Mesothelial cell of epicardium (in vitro differentiated cells): ENCODE measurements around the gene C4orf36. TPM values are rescaled to one million over a fixed set of nuclear protein-coding genes. Genes with fewer than 3 reads are reported as not detected.

ENCODE experiments used
- DNase-seq, 2 experiments: peaks; one replicate each; pipeline ENCODE4 v3.0.0; 2021; ENCODE audit warnings: low spot score in 2 of 2; ENCODE audit not compliant: unreplicated experiment in 2 of 2
- H3K27ac Mint-ChIP-seq: 2 replicates; pipeline ENCODE4 v1.8.0; 2021; ENCODE audit warnings: mixed read lengths
- H3K27me3 Mint-ChIP-seq: 2 replicates; pipeline ENCODE4 v1.8.0; 2021; ENCODE audit warnings: low read depth, mixed read lengths
- H3K36me3 Mint-ChIP-seq: 2 replicates; pipeline ENCODE4 v1.8.0; 2021; ENCODE audit warnings: mixed read lengths
- H3K4me1 Mint-ChIP-seq: 2 replicates; pipeline ENCODE4 v1.8.0; 2021; ENCODE audit warnings: mixed read lengths
- H3K4me3 Mint-ChIP-seq: 2 replicates; pipeline ENCODE4 v1.8.0; 2021; ENCODE audit warnings: mild to moderate bottlenecking, moderate library complexity, mixed read lengths
- H3K9me3 Mint-ChIP-seq: 2 replicates; pipeline ENCODE4 v1.8.0; 2021; ENCODE audit warnings: mixed read lengths
- total RNA-seq: library from RNA; stranded (reverse); gene quantifications from 3 replicates; pipeline ENCODE4 v1.2.1, GENCODE V29; 2021
- TF ChIP-seq, protein P1 (sequence below): fragments of 200-600 bp; sonication (generic); IDR thresholded peaks from one replicate; pipeline ENCODE4 v1.5.0; 2021; ENCODE audit warnings: antibody characterized with exemption; ENCODE audit not compliant: unreplicated experiment

The C4orf36 gene
- total RNA-seq = 0.73 to 1.6 TPM (median 1.5 TPM) in 3 replicates

GRCh38 chr4:86891762-86892635 lies at the start of gene C4orf36:
Gene C4orf36 (minus strand): TSS chr4:86892422. CDS start chr4:86891520, 902 bp downstream.
- TF ChIP-seq, protein P1, sequence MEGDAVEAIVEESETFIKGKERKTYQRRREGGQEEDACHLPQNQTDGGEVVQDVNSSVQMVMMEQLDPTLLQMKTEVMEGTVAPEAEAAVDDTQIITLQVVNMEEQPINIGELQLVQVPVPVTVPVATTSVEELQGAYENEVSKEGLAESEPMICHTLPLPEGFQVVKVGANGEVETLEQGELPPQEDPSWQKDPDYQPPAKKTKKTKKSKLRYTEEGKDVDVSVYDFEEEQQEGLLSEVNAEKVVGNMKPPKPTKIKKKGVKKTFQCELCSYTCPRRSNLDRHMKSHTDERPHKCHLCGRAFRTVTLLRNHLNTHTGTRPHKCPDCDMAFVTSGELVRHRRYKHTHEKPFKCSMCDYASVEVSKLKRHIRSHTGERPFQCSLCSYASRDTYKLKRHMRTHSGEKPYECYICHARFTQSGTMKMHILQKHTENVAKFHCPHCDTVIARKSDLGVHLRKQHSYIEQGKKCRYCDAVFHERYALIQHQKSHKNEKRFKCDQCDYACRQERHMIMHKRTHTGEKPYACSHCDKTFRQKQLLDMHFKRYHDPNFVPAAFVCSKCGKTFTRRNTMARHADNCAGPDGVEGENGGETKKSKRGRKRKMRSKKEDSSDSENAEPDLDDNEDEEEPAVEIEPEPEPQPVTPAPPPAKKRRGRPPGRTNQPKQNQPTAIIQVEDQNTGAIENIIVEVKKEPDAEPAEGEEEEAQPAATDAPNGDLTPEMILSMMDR = no peak
- Mint-ChIP-seq H3K9me3 (no peaks in the 10 kb centered on the region), H3K27me3 (no peaks in the 10 kb centered on the region), H3K4me3 (peak within 1 kb of the TSS; percentile 81), H3K36me3 (peaks cover 1% of the 10 kb centered on the region), H3K27ac (peak within 1 kb of the TSS; percentile 97), H3K4me1 (peaks cover 14% of the 10 kb centered on the region)
- peak; percentile 60 to 80 for DNase-seq

- Mint-ChIP-seq H3K4me1 (peaks cover 23% of the 10 kb centered on the region), H3K27me3 (peaks cover 6% of the 10 kb centered on the region), H3K9me3 (no peaks in the 10 kb centered on the region), H3K36me3 (no peaks in the 10 kb centered on the region), H3K27ac (no peak overlapping the region), H3K4me3 (no peak overlapping the region)
- TF ChIP-seq, protein P1 = no peak
- no peak for DNase-seq
Observed at GRCh38 chr4:86940920-86941460, 48.8 kb upstream of the C4orf36 start.

GRCh38 chr4:86939729-86940575 lies 47.7 kb upstream of the C4orf36 start:
- Mint-ChIP-seq H3K27me3 (peaks cover 11% of the 10 kb centered on the region), H3K4me3 (no peak overlapping the region), H3K4me1 (peaks cover 31% of the 10 kb centered on the region), H3K9me3 (no peaks in the 10 kb centered on the region), H3K36me3 (no peaks in the 10 kb centered on the region), H3K27ac (no peak overlapping the region)
- DNase-seq = no peak
- TF ChIP-seq, protein P1 = no peak

DNA sequence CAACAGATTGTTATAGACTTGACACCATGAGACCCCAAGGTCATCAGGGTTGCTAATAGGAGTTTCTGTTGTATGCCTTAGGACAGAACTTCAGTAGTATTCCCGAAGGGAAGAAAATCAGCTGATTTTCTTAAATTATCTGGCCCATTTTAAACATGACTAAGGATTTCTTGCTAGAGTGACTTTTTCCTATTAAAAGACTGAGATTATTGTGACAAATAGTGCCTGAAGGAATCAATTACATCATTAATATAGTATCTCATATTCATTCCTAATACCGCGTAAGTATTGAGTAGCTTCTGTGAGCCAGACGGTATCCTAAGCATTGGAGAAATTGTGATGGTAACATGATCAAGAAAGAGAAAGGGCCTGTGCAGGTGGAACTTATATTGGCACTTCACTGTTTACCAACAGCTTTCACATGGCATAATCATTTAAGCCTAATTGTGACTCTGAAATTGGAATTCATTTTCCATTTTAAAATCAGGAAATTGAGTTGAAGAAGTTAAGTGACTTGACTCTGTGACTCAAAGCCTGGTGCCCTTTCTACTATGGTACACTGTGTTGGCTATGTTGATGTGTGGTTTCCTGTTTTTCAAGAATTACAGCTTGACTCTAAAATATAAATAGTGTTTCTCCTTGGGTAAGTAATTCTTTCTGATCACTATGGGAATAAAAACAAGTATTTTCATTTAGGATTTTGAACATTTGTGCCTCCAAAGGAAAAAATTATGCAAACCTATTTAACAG lies 46.7 kb upstream of the C4orf36 start:
- Mint-ChIP-seq H3K27ac (no peak overlapping the region), H3K4me3 (no peak overlapping the region), H3K27me3 (peaks cover 11% of the 10 kb centered on the region), H3K36me3 (no peaks in the 10 kb centered on the region), H3K9me3 (no peaks in the 10 kb centered on the region), H3K4me1 (peaks cover 37% of the 10 kb centered on the region)
- DNase-seq = no peak
- TF ChIP-seq, protein P1 = no peak
